ENCODE measurements around the gene RBFOX2.
"Not testable (repeated sequence)": the region's sequence is repeated elsewhere in the genome, so short reads cannot be mapped to it uniquely, and the experiment has no call there.

RBFOX2 gene

GRCh38 chr22:36042240-36042639 is 13.6 kb upstream of the RBFOX2 start:
- no peak for DNase-seq

- DNase-seq = no peak
Observed at GRCh38 chr22:36039125-36039524, 10.5 kb upstream of the RBFOX2 start.

- DNase-seq = no peak
Observed at GRCh38 chr22:36037102-36037758, 8.6 kb upstream of the RBFOX2 start.

GRCh38 chr22:36036167-36036624 is 7.6 kb upstream of the RBFOX2 start:
- DNase-seq = no peak

- no peak for DNase-seq
Observed at GRCh38 chr22:36032611-36033010, 4.0 kb upstream of the RBFOX2 start.

DNA sequence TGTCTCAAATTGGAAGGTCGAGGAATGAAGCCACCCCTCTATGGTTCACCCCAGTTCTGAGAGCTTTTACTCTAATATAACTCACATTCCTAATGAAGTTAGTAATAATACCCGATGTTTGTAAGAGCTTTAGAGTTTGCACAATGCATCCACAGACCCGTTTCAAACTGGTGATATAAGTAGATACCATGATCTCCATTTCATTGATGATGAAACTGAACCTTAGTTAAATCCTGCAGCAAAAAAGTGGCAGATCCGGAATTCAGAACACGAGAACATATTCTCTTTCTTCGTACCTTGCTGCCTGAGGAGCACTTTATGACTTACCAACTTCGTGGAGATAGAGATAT is 757 bp upstream of the RBFOX2 start:
- no peak for DNase-seq

- peak in 1 of 2 experiments; percentile 78 for DNase-seq
Observed at GRCh38 chr22:36027935-36028645, 534 bp downstream of the RBFOX2 start.

DNA sequence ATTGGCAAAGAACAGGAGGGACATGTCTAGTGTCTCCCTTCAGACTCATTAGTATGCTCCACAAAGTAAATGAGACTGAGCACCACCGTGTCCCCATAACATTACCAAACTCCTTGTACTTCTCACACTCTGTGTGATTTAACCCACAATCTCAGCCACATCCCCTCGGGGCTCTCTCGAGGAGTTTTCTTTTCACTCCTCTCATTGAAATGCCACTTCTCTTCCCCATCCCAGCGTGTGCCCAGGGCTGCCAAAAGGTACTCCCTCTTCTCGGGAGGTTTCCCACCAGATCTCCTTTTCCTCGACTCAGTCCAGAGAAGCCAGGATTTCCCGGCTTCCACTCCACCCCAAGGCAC is 1.1 kb downstream of the RBFOX2 start:
- DNase-seq = peak in 1 of 2 experiments; percentile 53

GRCh38 chr22:36026741-36027140 is 1.9 kb downstream of the RBFOX2 start:
- peak in 1 of 2 experiments; percentile 4 for DNase-seq

- no peak for DNase-seq
Observed at GRCh38 chr22:36022697-36023096, 5.9 kb downstream of the RBFOX2 start.

DNA sequence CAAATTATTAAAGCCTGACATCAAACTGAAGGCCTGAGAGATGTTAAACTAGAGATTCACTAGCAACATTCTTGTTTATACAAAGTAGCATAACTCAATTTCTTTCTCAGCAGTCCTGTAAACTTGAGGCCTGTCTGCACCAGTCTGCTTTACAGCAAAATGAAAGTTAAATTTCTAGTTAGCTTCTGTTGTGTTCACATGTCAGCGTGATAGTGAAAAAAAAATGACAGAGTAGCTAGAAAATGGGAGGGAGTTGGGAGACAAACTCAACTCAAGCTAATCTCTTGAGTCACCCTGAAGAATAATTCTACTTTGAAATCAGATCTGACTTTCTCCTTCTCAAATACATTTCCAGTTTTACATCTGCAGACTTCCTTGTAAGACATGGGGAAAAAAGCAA is 6.5 kb downstream of the RBFOX2 start:
- no peak for DNase-seq

- peak; percentile 81 to 97 for DNase-seq
Observed at GRCh38 chr22:36021606-36022153, 6.9 kb downstream of the RBFOX2 start.

DNA sequence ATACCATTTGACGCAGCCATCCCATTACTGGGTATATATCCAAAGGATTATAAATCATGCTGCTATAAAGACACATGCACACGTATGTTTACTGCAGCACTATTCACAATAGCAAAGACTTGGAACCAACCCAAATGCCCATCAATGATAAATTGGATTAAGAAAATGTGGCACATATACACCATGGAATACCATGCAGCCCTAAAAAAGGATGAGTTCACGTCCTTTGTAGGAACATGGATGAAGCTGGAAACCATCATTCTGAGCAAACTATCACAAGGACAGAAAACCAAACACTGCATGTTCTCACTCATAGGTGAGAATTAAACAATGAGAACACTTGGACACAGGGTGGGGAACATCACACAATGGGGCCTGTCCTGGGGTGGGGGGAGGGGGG is 7.8 kb downstream of the RBFOX2 start:
- not testable (repeated sequence) for DNase-seq

- peak in 1 of 2 experiments; percentile 29 for DNase-seq
Observed at GRCh38 chr22:36017651-36018091, 11.0 kb downstream of the RBFOX2 start.

DNA sequence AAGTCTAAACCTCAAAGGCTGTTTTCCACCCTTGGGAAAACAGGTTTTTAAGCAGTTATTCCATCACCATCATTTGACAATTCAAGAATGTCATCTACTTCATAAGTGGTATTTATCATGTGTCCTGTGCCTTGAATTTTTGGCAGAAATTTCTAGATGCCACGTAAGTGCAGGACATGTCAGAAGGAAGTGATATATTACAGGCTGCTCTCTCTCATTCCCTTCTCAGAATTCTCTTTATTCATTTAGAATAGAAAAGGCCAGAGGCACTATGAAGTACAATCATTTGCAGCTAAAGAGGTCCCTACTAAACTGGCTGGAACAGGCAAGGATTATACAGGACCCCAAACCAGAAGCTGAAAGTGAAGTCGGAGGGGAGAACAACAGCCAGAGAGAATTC is 11.9 kb downstream of the RBFOX2 start:
- no peak for DNase-seq

DNA sequence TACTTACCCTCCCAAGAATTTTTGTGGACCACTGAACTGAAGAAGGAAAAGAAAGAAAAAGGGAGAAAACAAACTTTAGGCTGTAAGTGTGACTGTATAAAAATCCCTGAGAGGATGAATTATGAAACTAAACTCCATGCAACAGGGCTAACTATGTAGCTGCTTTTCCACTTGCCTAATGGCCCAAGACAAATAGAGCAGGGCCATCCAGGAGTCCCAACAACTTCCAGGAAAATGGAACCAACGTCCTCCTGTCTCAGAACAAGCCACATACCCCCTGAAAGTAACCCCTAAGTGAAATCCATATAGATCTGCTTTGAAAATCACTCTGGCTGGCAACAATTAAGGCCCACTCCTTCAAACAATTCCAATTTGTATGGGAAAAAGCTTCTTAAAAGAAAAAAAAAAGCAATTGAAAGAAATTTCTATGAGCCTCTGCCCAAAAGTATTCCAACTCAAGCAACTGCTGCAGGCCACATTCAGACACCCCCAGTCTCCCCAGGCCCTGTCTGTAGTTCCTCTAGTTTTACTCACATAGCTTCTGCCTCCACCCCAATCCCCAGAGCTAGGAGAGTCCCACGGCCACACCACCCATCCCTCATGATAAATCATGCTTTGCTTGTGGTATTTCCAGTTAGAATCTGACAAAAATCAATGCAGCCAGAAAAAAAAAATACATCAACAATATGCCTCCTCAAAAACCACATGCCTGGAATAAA is 12.7 kb downstream of the RBFOX2 start:
- DNase-seq = no peak

DNA sequence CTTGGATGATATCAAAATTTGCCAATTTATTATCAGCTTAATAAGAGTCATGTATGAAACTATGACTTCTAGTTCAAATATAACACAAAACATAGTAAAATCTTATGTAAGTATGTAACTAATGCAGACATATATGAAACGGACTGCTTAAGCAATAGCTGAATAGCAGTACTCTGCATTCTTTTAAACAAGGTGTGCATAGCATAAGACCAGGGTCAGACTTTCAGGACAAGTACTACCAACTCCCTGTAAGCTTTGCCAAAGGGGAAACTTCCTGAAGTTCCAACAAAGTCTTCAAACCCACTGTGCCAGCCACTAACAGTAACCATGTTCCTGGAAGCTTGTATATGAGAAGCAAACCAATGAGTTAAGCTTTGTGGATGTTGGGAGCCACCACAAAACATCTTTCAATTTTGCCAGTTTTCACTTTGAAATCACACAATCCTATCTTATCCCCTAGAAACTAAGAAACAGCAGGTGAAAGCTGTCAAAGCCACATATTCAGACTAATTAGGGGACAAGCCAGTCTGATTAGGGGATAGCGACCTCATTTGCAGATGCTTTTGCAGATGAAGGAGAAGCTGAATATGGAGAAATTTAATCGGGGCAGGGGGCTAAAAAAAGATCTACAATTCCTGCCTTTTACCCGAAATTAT is 13.3 kb downstream of the RBFOX2 start:
- peak in 1 of 2 experiments; percentile 6 for DNase-seq

DNA sequence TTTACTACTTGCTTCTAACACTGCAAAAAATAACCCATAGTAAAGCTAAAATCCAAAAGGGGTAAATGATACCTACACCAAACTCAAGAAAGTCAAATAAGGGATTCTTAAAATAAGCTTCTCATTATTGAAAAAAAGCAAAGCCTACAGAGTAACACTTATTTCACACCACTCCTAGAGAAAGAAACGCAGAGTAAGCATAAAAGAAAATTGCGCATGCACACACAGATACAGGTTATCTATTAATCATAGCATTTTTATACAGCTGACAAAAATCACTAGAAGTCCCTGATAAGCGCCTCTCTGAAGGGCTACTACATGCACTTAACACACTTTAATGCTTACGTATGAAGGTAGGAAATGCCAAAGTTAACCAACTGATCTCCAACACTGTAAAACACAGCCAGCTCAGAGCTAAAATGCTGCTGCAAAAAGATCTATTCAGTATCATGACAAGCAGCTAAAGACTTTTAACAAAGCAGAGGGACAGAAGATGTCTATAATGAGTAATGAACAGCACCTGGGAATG is 14.0 kb downstream of the RBFOX2 start:
- DNase-seq = no peak

- DNase-seq = no peak
Observed at GRCh38 chr22:36012332-36012731, 16.3 kb downstream of the RBFOX2 start.

DNA sequence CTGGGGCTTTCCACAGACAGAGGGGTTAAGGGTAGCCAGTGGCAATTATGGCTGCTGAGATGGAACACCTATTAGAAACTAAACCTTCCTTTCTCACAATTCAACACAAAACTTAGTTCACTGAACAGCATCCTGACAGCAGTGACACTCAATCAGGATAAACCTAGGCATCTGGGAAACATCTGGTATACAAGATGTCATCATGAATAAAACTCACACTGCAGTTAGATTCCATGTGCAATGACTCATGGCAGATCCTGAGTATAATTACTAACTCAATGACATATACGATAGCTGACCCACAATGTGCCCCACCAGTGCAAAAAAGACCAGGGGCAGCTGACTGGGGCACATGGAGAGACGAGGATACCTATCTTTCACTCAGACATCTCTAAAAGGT is 17.7 kb downstream of the RBFOX2 start:
- peak in 1 of 2 experiments; percentile 51 for DNase-seq

- peak; percentile 86 to 96 for DNase-seq
Observed at GRCh38 chr22:36010090-36010489, 18.5 kb downstream of the RBFOX2 start.

GRCh38 chr22:36009085-36009484 is 19.5 kb downstream of the RBFOX2 start:
- no peak for DNase-seq

DNA sequence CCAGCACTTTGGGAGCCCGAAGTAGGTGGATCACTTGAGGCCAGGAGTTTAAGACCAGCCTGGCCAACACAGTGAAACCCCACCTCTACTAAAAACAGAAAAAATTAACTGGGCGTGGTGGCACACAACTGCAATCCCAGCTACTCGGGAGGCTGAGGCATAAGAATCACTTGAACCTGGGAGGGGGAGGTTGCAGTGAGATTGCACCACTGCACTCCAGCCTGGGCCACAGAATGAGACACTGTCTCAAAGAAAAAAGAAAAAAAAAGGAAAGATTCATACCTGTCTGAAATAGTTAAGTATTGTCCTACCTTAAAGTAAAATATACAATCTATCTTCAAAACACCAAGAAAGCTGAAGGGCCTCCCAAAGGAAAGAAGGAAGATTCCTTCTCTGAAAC is 20.1 kb downstream of the RBFOX2 start:
- no peak for DNase-seq
